ENCODE measurements around the gene ZC3HAV1. TPM values are rescaled to one million over a fixed set of nuclear protein-coding genes. Genes with fewer than 3 reads are reported as not detected.

Gene ZC3HAV1
- total and polyA plus RNA-seq, 2 of the 13 experiments (the other 11 are each of a cell fraction or from before 2014, with no cell fraction given): 12.7 to 23.7 TPM

DNA sequence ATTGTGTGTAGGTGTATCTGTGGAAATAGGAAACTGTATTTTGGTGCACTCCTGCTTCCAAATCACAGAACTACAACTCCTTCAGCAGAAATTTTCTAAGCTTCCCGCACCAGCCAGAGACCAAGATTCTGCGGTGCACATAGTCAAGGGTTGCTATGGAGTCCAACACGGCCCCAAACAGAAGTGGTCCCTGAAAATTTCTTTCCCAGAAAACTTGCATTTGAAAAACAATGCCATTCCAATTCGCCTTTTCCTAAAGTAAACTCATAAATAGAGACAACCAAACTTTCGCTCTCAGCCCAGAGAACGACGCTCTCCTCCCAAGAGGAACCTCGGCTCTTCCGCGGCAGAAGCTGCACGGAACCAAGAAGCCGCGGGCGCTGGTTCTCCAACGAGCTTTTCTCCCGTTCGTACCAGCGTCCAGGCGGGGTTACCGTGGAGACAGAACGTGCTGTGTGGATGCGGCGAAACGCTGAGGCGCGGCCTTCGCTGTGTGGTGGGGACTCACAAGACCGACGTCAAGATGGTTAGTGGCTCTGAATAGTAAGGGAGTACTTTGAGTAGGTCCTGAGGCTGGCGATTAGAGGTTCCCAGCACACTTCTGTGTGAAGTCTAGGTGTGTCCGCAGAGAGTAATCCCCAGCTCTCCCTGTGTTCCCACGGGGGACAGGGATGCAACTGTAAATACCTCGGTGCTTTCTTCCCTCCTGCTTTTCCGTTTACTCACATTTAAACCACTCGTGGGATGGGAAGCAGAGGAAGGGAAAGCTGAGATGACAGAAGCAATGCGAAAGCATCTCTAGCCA lies 24.0 kb upstream of the ZC3HAV1 start (continued):
- TF ChIP-seq, protein P1, sequence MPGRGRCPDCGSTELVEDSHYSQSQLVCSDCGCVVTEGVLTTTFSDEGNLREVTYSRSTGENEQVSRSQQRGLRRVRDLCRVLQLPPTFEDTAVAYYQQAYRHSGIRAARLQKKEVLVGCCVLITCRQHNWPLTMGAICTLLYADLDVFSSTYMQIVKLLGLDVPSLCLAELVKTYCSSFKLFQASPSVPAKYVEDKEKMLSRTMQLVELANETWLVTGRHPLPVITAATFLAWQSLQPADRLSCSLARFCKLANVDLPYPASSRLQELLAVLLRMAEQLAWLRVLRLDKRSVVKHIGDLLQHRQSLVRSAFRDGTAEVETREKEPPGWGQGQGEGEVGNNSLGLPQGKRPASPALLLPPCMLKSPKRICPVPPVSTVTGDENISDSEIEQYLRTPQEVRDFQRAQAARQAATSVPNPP (CRISPR knock-in tag; IDR thresholded peaks at IDR 0.05): no peak
- TF ChIP-seq RBM39 (IDR thresholded peaks at IDR 0.05; ENCODE audit: low read depth, low read length, poor library complexity, severe bottlenecking) (peak; percentile 47), TP53 (CRISPR knock-in tag; conservative IDR thresholded peaks at IDR 0.05) (0 out of 2 replicates have a peak, but pooled peaks have one; percentile 61), HOXD1 (CRISPR knock-in tag; IDR thresholded peaks at IDR 0.05) (peak; percentile 58; the same call in 1 of the 2 replicates), KLF12 (CRISPR knock-in tag; IDR thresholded peaks at IDR 0.05; ENCODE audit: borderline replicate concordance) (peak; percentile 72; the same call in 1 of the 2 replicates), POGZ (CRISPR knock-in tag; IDR thresholded peaks at IDR 0.05) (peak; percentile 86), HIVEP1 (CRISPR knock-in tag; IDR thresholded peaks at IDR 0.05) (peak; percentile 75), NCOA2 (CRISPR knock-in tag; IDR thresholded peaks at IDR 0.05) (peak; percentile 46; the same call in 1 of the 2 replicates), ZNF44 (CRISPR knock-in tag; IDR thresholded peaks at IDR 0.05) (0 out of 2 replicates have a peak, but pooled peaks have one; percentile 27), ZNF570 (CRISPR knock-in tag; IDR thresholded peaks at IDR 0.05; ENCODE audit: borderline replicate concordance) (no peak), KLF9 (CRISPR knock-in tag; IDR thresholded peaks at IDR 0.05; ENCODE audit: low read depth) (peak; percentile 74; the same call in 1 of the 2 replicates), SIX1 (CRISPR knock-in tag; IDR thresholded peaks at IDR 0.05; ENCODE audit: borderline replicate concordance) (no peak), KAT8 (CRISPR knock-in tag; IDR thresholded peaks at IDR 0.05) (peak; percentile 97), ZNF121 (CRISPR knock-in tag; IDR thresholded peaks at IDR 0.05) (0 out of 2 replicates have a peak, but pooled peaks have one; percentile 33), SIN3A (IDR thresholded peaks at IDR 0.05; ENCODE audit: borderline replicate concordance, low read depth, low read length) (peak; percentile 99), AHR (CRISPR knock-in tag; IDR thresholded peaks at IDR 0.05) (peak; percentile 89), TAF15 (IDR thresholded peaks at IDR 0.05; ENCODE audit: low read depth, low read length, poor library complexity, severe bottlenecking) (peak; percentile 51), CHD4 (IDR thresholded peaks at IDR 0.05; ENCODE audit: borderline replicate concordance, low read length) (no peak), SOX6 (IDR thresholded peaks at IDR 0.05) (no peak), SOX6 (CRISPR knock-in tag; IDR thresholded peaks at IDR 0.05) (peak; percentile 54), MEIS1 (CRISPR knock-in tag; IDR thresholded peaks at IDR 0.05; ENCODE audit: borderline replicate concordance) (peak; percentile 26; the same call in 1 of the 2 replicates)
- TF ChIP-seq, protein P2, sequence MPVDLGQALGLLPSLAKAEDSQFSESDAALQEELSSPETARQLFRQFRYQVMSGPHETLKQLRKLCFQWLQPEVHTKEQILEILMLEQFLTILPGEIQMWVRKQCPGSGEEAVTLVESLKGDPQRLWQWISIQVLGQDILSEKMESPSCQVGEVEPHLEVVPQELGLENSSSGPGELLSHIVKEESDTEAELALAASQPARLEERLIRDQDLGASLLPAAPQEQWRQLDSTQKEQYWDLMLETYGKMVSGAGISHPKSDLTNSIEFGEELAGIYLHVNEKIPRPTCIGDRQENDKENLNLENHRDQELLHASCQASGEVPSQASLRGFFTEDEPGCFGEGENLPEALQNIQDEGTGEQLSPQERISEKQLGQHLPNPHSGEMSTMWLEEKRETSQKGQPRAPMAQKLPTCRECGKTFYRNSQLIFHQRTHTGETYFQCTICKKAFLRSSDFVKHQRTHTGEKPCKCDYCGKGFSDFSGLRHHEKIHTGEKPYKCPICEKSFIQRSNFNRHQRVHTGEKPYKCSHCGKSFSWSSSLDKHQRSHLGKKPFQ (CRISPR knock-in tag; IDR thresholded peaks at IDR 0.05; ENCODE audit: insufficient replicate concordance): peak; percentile 19
- TF ChIP-seq, protein P3, sequence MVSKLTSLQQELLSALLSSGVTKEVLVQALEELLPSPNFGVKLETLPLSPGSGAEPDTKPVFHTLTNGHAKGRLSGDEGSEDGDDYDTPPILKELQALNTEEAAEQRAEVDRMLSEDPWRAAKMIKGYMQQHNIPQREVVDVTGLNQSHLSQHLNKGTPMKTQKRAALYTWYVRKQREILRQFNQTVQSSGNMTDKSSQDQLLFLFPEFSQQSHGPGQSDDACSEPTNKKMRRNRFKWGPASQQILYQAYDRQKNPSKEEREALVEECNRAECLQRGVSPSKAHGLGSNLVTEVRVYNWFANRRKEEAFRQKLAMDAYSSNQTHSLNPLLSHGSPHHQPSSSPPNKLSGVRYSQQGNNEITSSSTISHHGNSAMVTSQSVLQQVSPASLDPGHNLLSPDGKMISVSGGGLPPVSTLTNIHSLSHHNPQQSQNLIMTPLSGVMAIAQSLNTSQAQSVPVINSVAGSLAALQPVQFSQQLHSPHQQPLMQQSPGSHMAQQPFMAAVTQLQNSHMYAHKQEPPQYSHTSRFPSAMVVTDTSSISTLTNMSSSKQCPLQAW (CRISPR knock-in tag; IDR thresholded peaks at IDR 0.05): peak; percentile 82
- TF ChIP-seq, protein P4, sequence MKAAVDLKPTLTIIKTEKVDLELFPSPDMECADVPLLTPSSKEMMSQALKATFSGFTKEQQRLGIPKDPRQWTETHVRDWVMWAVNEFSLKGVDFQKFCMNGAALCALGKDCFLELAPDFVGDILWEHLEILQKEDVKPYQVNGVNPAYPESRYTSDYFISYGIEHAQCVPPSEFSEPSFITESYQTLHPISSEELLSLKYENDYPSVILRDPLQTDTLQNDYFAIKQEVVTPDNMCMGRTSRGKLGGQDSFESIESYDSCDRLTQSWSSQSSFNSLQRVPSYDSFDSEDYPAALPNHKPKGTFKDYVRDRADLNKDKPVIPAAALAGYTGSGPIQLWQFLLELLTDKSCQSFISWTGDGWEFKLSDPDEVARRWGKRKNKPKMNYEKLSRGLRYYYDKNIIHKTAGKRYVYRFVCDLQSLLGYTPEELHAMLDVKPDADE (CRISPR knock-in tag; IDR thresholded peaks at IDR 0.05): no peak
